H1 (cell line): Measurements from ENCODE around the gene FSIP1. TPM values are rescaled to one million over a fixed set of nuclear protein-coding genes. Genes with fewer than 3 reads are reported as not detected.

Experiments
- CTCF ChIA-PET: fragments of 300-600 bp; sonication (Branson Sonifier 250); formaldehyde crosslinking; loops from one replicate; lab custom pipeline; 2021; ENCODE audit not compliant: partially characterized antibody; lab: Charles Lee
- POLR2A ChIA-PET: fragments of 300-600 bp; sonication (Branson Sonifier 250); formaldehyde crosslinking; loops from one replicate; lab custom pipeline; 2021; ENCODE audit warnings: inconsistent platforms; ENCODE audit not compliant: partially characterized antibody; lab: Charles Lee
- DNase-seq, 2 experiments: peaks; one replicate each; pipeline versions ENCODE4 v3.0.0 to v3.0.0-alpha.2; 2010 to 2022; ENCODE audit warnings: low spot score in 2 of 2, low read depth in 1 of 2, mixed read lengths in 1 of 2
- FAIRE-seq: peaks from 2 replicates; lab custom pipeline; 2011; peaks lifted over from hg19 to GRCh38; lab: Jason Lieb, UNC
- H2AFZ ChIP-seq: 2 replicates; pipeline ENCODE4 v1.8.1; 2012; ENCODE audit warnings: low read length, inconsistent platforms
- H2AK5ac ChIP-seq: 2 replicates; pipeline ENCODE4 v1.6.1; 2013; ENCODE audit warnings: low read depth, low read length
- H2BK120ac ChIP-seq: replicated peaks from 2 replicates; pipeline ENCODE3; 2013; ENCODE audit warnings: low read depth, low read length, inconsistent platforms
- H2BK12ac ChIP-seq: 2 replicates; pipeline ENCODE4 v1.6.1; 2013; ENCODE audit warnings: low read depth, low read length
- H2BK15ac ChIP-seq: 2 replicates; pipeline ENCODE4 v1.6.1; 2013; ENCODE audit warnings: low read length
- H2BK20ac ChIP-seq: 2 replicates; pipeline ENCODE4 v1.6.1; 2013; ENCODE audit warnings: low read length
- H2BK5ac ChIP-seq: 2 replicates; pipeline ENCODE4 v1.6.1; 2013; ENCODE audit warnings: low read depth, low read length
- H3K14ac ChIP-seq: 2 replicates; pipeline ENCODE4 v1.6.1; 2013; ENCODE audit warnings: inconsistent platforms; ENCODE audit not compliant: insufficient read length
- H3K18ac ChIP-seq: 2 replicates; pipeline ENCODE4 v1.6.1; 2013; ENCODE audit warnings: low read length; ENCODE audit errors: extremely low read depth
- H3K23ac ChIP-seq: 2 replicates; pipeline ENCODE4 v1.6.1; 2013; ENCODE audit warnings: inconsistent platforms; ENCODE audit not compliant: insufficient read length
- H3K23me2 ChIP-seq: 2 replicates; pipeline ENCODE4 v1.6.1; 2013; ENCODE audit warnings: low read depth, low read length
- H3K27ac ChIP-seq: 2 replicates; pipeline ENCODE4 v1.6.1; 2011; ENCODE audit warnings: low read depth, low read length, inconsistent platforms
- H3K27me3 ChIP-seq, 4 experiments: replicated peaks in 1 of 4; 1 replicate in 1 of 4; 2 replicates in 3 of 4; pipeline versions ENCODE4 v1.6.1 to v1.8.1; 2011 to 2013; ENCODE audit warnings: low read length in 3 of 4, mild to moderate bottlenecking in 3 of 4, inconsistent platforms in 2 of 4, mixed read lengths in 2 of 4, moderate library complexity in 1 of 4; ENCODE audit not compliant: control insufficient read depth in 3 of 4, insufficient read depth in 3 of 4; ENCODE audit errors: extremely low read depth in 1 of 4
- H3K36me3 ChIP-seq, 4 experiments: 2 replicates each; pipeline versions ENCODE4 v1.6.1 to v1.8.1; 2011 to 2013; ENCODE audit warnings: mild to moderate bottlenecking in 4 of 4, low read length in 3 of 4, moderate library complexity in 2 of 4, control low read depth in 1 of 4, inconsistent platforms in 1 of 4; ENCODE audit not compliant: insufficient read depth in 4 of 4, control insufficient read depth in 2 of 4
- H3K4ac ChIP-seq: replicated peaks from 2 replicates; pipeline ENCODE3; 2013; ENCODE audit warnings: low read length, low read depth, mixed read lengths, inconsistent platforms; ENCODE audit not compliant: insufficient read length
- H3K4me1 ChIP-seq, 4 experiments: replicated peaks in 1 of 4; 1 replicate in 1 of 4; 2 replicates in 3 of 4; pipeline versions ENCODE4 v1.6.1 to v1.8.1; 2011 to 2013; ENCODE audit warnings: low read length in 3 of 4, inconsistent platforms in 2 of 4, mixed read lengths in 1 of 4; ENCODE audit not compliant: insufficient read depth in 4 of 4, control insufficient read depth in 3 of 4
- H3K4me2 ChIP-seq, 2 experiments: 2 replicates each; pipeline versions ENCODE4 v1.6.1 to v1.8.1; 2011 to 2013; ENCODE audit warnings: low read depth in 2 of 2, low read length in 2 of 2, control low read depth in 1 of 2, inconsistent platforms in 1 of 2, mild to moderate bottlenecking in 1 of 2; ENCODE audit not compliant: insufficient read depth in 1 of 2
- H3K4me3 ChIP-seq, 4 experiments: fragments of 200-600, 300-600 bp in 1 of 4; sonication (generic), shearing (Covaris generic), sonication (Bioruptor Twin) in 1 of 4; 2 replicates each; pipeline versions ENCODE4 v1.5.1 to v1.8.1; 2011 to 2016; ENCODE audit warnings: low read length in 4 of 4, low read depth in 3 of 4, control low read depth in 2 of 4, inconsistent platforms in 2 of 4, mild to moderate bottlenecking in 2 of 4, mixed read lengths in 1 of 4, moderate library complexity in 1 of 4; ENCODE audit not compliant: insufficient read depth in 2 of 4; ENCODE audit errors: extremely low read depth in 1 of 4
- H3K56ac ChIP-seq: replicated peaks from 2 replicates; pipeline ENCODE3; 2013; ENCODE audit warnings: low read depth, mild to moderate bottlenecking, mixed read lengths, low read length, inconsistent platforms; ENCODE audit not compliant: insufficient read length
- H3K79me1 ChIP-seq: 2 replicates; pipeline ENCODE4 v1.6.1; 2013; ENCODE audit warnings: low read depth, low read length, control low read depth
- H3K79me2 ChIP-seq, 2 experiments: 2 replicates each; pipeline versions ENCODE4 v1.6.1 to v1.8.1; 2012 to 2013; ENCODE audit warnings: low read length in 2 of 2, mild to moderate bottlenecking in 2 of 2, inconsistent platforms in 1 of 2; ENCODE audit not compliant: insufficient read depth in 2 of 2, control insufficient read depth in 1 of 2
- H3K9ac ChIP-seq, 4 experiments: replicated peaks in 1 of 4; 1 replicate in 1 of 4; 2 replicates in 3 of 4; pipeline versions ENCODE4 v1.6.1 to v1.8.1; 2011 to 2013; ENCODE audit warnings: low read depth in 3 of 4, low read length in 3 of 4, control low read depth in 2 of 4, mild to moderate bottlenecking in 2 of 4, moderate library complexity in 2 of 4, inconsistent platforms in 1 of 4; ENCODE audit errors: extremely low read depth in 1 of 4
- H3K9me3 ChIP-seq, 2 experiments: 2 replicates each; pipeline versions ENCODE4 v1.6.1 to v1.8.1; 2012 to 2013; ENCODE audit warnings: mild to moderate bottlenecking in 2 of 2, moderate library complexity in 2 of 2, control low read depth in 1 of 2, inconsistent platforms in 1 of 2, low read depth in 1 of 2, low read length in 1 of 2, mixed read lengths in 1 of 2; ENCODE audit not compliant: insufficient read depth in 2 of 2
- H4K20me1 ChIP-seq, 2 experiments: replicated peaks in 1 of 2; 2 replicates each; pipeline versions ENCODE3 to v1.8.1; 2011 to 2013; ENCODE audit warnings: inconsistent platforms in 2 of 2, low read length in 2 of 2, mild to moderate bottlenecking in 1 of 2; ENCODE audit not compliant: insufficient read depth in 2 of 2, control insufficient read depth in 1 of 2
- H4K5ac ChIP-seq: 2 replicates; pipeline ENCODE4 v1.6.1; 2013; ENCODE audit warnings: low read length, low read depth, mixed read lengths, inconsistent platforms; ENCODE audit not compliant: insufficient read length
- H4K8ac ChIP-seq: 2 replicates; pipeline ENCODE4 v1.8.0; 2013; ENCODE audit warnings: mild to moderate bottlenecking, moderate library complexity, low read length, inconsistent platforms; ENCODE audit not compliant: insufficient read depth; ENCODE audit errors: extremely low read depth
- H4K91ac ChIP-seq: replicated peaks from 2 replicates; pipeline ENCODE3; 2013; ENCODE audit warnings: low read length, mixed read lengths, inconsistent platforms; ENCODE audit not compliant: insufficient read length
- BACH1 ChIP-seq: IDR thresholded peaks from 2 replicates; pipeline ENCODE4 v1.6.1; 2012; ENCODE audit warnings: low read length, improper control_type of control experiment
- CBX5 ChIP-seq: fragments of 300-800, 300-1000 bp; sonication (generic); IDR thresholded peaks from 2 replicates; pipeline ENCODE4 v1.7.1; 2016; ENCODE audit warnings: antibody characterized with exemption, low read length, low read depth
- CBX8 ChIP-seq: fragments of 300-800, 300-1000 bp; sonication (generic); IDR thresholded peaks from 2 replicates; pipeline ENCODE4 v1.7.1; 2016; ENCODE audit warnings: low read depth, low read length, borderline replicate concordance
- NANOG ChIP-seq: IDR thresholded peaks from 2 replicates; pipeline ENCODE4 v1.6.1; 2011; ENCODE audit warnings: low read length, low read depth, mild to moderate bottlenecking, inconsistent platforms; ENCODE audit not compliant: insufficient read depth, poor library complexity, severe bottlenecking
- PHF8 ChIP-seq: fragments of 200-600 bp; sonication (generic); conservative IDR thresholded peaks from 2 replicates; pipeline ENCODE4 v1.7.1; 2012; ENCODE audit warnings: low read depth, mild to moderate bottlenecking, inconsistent platforms, low read length, moderate library complexity
- POU5F1 ChIP-seq: IDR thresholded peaks from 2 replicates; pipeline ENCODE4 v1.6.1; 2011; ENCODE audit warnings: low read depth, mild to moderate bottlenecking, low read length, moderate library complexity
- RFX5 ChIP-seq: IDR thresholded peaks from 2 replicates; pipeline ENCODE4 v1.6.1; 2011; ENCODE audit warnings: low read depth, low read length, improper control_type of control experiment, borderline replicate concordance
- RNF2 ChIP-seq: fragments of 200-900, 300-1000 bp; sonication (generic); IDR thresholded peaks from 2 replicates; pipeline ENCODE4 v1.7.1; 2016; ENCODE audit warnings: borderline replicate concordance, low read depth, mild to moderate bottlenecking, antibody characterized with exemption, low read length; ENCODE audit not compliant: poor library complexity, severe bottlenecking; ENCODE audit errors: missing control alignments
- SIRT6 ChIP-seq: IDR thresholded peaks from one replicate; pipeline ENCODE4 v1.7.1; 2012; ENCODE audit warnings: low read length, inconsistent platforms
- SIX5 ChIP-seq: IDR thresholded peaks from 2 replicates; pipeline ENCODE4 v1.6.1; 2011; ENCODE audit warnings: mild to moderate bottlenecking, low read depth, low read length
- SP2 ChIP-seq: IDR thresholded peaks from 2 replicates; pipeline ENCODE4 v1.6.1; 2012; ENCODE audit warnings: mild to moderate bottlenecking, low read length, inconsistent platforms
- SRF ChIP-seq: IDR thresholded peaks from 2 replicates; pipeline ENCODE4 v1.6.1; 2011; ENCODE audit warnings: mild to moderate bottlenecking, low read depth, low read length, moderate library complexity
- TAF1 ChIP-seq: IDR thresholded peaks from 2 replicates; pipeline ENCODE4 v1.6.1; 2011; ENCODE audit warnings: mild to moderate bottlenecking, low read depth, low read length
- TAF7 ChIP-seq: optimal IDR thresholded peaks from 2 replicates; pipeline ENCODE3; 2011; ENCODE audit warnings: low read depth, mild to moderate bottlenecking, inconsistent platforms, low read length, moderate library complexity, borderline replicate concordance
- WGBS, 2 experiments: shearing (Covaris generic) in 1 of 2; methylation state at CpG; one replicate each; pipeline versions ENCODE4 v1.1.6 to v1.1.7; 2013 to 2015; ENCODE audit warnings: low lambda C conversion rate in 2 of 2, mixed read lengths in 2 of 2, inconsistent platforms in 1 of 2, low coverage in 1 of 2, missing lambda C conversion rate in 1 of 2; ENCODE audit not compliant: insufficient replicate concordance in 2 of 2, insufficient coverage in 1 of 2, insufficient read length in 1 of 2; ENCODE audit errors: extremely low coverage in 1 of 2, missing lambda C conversion rate in 1 of 2; 5-methylcytosine and 5-hydroxymethylcytosine counted together
- polyA plus RNA-seq, 7 experiments: library from polyadenylated mRNA; depleted of rRNA in 3 of 7; stranded (reverse) in 5 of 7; unstranded in 2 of 7; fragments of >200 nt in 5 of 7; fragments of 200-250 nt in 2 of 7; gene quantifications; 1 replicate in 5 of 7; 2 replicates in 1 of 7; 4 replicates in 1 of 7; pipeline versions ENCODE4 v1.2.1 to v1.2.3, GENCODE V29; 2011 to 2013; ENCODE audit warnings: missing spikeins in 2 of 7, mixed read lengths in 2 of 7
- total RNA-seq: library from RNA; stranded (reverse); fragmentation: NEBNext Ultra II Directional; extraction: Animal tissue kit (Norgen Biotek cat#: 25700); gene quantifications from 2 replicates; pipeline ENCODE4 v1.2.1, GENCODE V29; 2021

FSIP1 gene
- total and polyA plus RNA-seq, 2 of the 8 experiments (the other 6 are each of a cell fraction or from before 2014, with no cell fraction given): 0.18 to 1.3 TPM

DNA sequence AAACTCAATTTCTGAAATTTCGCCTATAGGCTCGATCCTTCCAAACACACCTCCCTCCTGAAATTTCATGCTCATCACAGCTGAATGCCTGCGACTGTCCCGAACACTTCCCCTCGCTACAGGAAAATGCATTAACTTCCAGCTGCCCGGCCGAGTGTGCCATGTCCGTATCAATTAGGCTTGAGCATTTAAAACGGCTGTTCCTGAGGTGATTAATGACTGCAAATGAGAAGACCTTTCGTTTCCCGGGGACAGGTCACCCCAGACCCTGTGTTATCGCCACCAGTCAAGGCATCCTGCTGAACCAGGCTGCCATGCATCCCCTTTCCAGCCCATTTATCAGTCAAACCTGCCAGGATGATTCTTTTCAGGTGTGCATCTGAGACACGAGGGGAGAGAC is 138.5 kb downstream of the FSIP1 start:
- H4K8ac ChIP-seq: no peak overlapping the region
- H3K27me3 ChIP-seq: no peaks in the 10 kb centered on the region
- 0 out of 2 replicates have a peak overlapping the region, but pooled peaks have one; percentile 41 for H3K18ac ChIP-seq
- H3K4ac ChIP-seq: no peak overlapping the region
- FAIRE-seq: no peak
- no peak overlapping the region for H3K4me2 ChIP-seq
- H3K23ac ChIP-seq: no peak overlapping the region
- no peaks in the 10 kb centered on the region for H4K20me1 ChIP-seq
- no peak overlapping the region for H3K4me3 ChIP-seq
- no peak for DNase-seq
- H2BK120ac ChIP-seq: no peak overlapping the region
- H2BK15ac ChIP-seq: no peak overlapping the region
- no peak overlapping the region for H3K14ac ChIP-seq
- H2BK20ac ChIP-seq: no peak overlapping the region
- no peak overlapping the region for H3K56ac ChIP-seq
- H3K79me1 ChIP-seq: no peaks in the 10 kb centered on the region
- WGBS, 2 experiments: 91% methylated on average over 13 of the region's 13 CpGs; no CpG with 5 or more reads in 1 of the 2 experiments
- no peak overlapping the region for H2BK5ac ChIP-seq
- H3K23me2 ChIP-seq: no peaks in the 10 kb centered on the region
- no peak overlapping the region for H2AK5ac ChIP-seq
- CTCF ChIA-PET: interaction anchor here (0.8 to 2.7 kb wide), 4 partner anchors 13 to 113 kb away, joined by 3 to 12 read pairs (median 4); no protein-coding TSS in a partner anchor
- no peak overlapping the region for H2BK12ac ChIP-seq
- no peak overlapping the region for H4K91ac ChIP-seq
- no peaks in the 10 kb centered on the region for H3K9me3 ChIP-seq
- no peak overlapping the region for H4K5ac ChIP-seq
- peaks cover 0 to 7% (median 3%) of the 10 kb centered on the region in 4 experiments; a peak in 4 of 7 replicates for H3K4me1 ChIP-seq
- H3K79me2 ChIP-seq: no peaks in the 10 kb centered on the region
- no peaks in the 10 kb centered on the region for H3K36me3 ChIP-seq
- H2AFZ ChIP-seq: no peak overlapping the region
- H3K9ac ChIP-seq: no peak overlapping the region
- POLR2A ChIA-PET: interaction anchor here (0.6 kb wide), 1 partner anchor 9 kb away, joined by 3 read pairs; no protein-coding TSS in a partner anchor
- H3K27ac ChIP-seq: no peak overlapping the region
- TF ChIP-seq SRF (no peak), TAF7 (no peak), SIX5 (no peak), SIRT6 (no peak), PHF8 (no peak), RFX5 (no peak), CBX8 (no peak), NANOG (no peak), TAF1 (no peak), RNF2 (no peak), SP2 (no peak), CBX5 (no peak), POU5F1 (no peak), BACH1 (no peak)
